Hematopoietic multipotent progenitor cell treated with erythropoietin and hydrocortisone succinate and interleukin-3 and kit ligand, for 4 days (in vitro differentiated cells): ENCODE measurements around the gene HIPK2.

Source experiments
- DNase-seq: peaks from one replicate; pipeline ENCODE4 v3.0.0-alpha.2; 2015

Gene HIPK2

DNA sequence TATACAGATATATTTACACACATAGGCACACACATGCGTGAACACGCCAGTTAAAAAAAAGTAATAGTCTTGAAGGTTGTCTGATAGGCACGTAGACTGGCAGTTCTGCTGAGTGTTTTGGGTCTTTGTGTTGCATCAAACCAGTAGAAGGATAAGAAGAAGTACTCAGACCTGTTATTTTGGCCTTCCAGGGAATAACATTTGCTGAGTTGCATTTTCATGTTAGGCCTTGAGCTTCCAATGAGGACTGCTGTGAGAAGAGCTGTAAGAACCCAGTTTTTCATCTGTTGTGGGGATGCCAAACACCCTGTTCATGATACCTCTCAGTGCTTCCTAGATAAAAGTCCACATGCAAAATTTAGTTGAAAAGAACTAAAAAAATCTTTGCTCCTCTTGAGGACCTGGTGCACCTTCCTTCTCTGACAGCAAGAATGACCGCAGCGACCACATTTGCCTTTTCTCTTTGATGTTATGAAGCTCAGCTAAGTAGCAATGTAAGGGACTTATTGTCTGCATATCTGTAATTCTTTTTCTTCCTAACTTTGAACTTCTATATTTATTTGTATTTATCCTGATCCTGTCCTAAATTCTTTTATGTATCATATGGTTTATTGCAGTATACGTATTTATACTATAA lies 27.2 kb downstream of the HIPK2 start:
- DNase-seq: no peak

DNA sequence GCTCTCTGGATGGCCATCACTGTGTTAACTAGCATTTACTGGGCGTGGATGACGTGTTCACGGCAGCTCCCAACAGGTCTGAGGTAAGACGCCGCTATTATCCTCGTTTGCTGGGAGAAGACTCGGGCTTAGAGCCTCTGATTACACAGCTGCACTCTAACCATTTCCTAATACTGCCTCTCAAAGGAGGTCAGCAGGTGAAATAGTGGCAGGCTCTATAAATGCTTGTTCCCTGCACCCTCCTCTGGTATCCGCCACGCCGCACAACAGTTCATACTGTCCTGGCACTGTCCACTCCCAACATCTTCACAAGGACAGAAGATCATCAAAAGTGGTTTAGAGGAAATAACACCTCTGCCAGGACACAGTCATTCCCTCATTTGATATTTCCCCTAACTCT lies 28.3 kb downstream of the HIPK2 start:
- no peak for DNase-seq

DNA sequence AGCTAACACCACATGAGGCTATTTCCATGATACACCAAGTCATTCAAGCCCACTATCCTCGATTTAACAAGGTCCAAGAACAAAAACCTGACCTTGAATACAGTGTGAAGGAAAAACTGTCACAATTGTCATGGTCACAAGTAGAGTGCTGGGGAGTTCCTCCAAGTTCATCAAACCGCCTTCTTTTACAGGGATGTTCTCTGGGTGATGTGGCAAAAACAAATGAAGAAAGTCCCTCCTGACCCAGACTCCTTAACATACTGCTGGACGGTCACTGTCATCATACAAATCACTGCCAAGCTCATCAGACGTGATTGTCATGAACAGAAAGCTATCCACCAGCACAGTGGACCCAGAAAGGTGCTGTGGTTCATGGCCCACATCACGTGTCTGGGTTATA lies 28.9 kb downstream of the HIPK2 start:
- DNase-seq: no peak

DNA sequence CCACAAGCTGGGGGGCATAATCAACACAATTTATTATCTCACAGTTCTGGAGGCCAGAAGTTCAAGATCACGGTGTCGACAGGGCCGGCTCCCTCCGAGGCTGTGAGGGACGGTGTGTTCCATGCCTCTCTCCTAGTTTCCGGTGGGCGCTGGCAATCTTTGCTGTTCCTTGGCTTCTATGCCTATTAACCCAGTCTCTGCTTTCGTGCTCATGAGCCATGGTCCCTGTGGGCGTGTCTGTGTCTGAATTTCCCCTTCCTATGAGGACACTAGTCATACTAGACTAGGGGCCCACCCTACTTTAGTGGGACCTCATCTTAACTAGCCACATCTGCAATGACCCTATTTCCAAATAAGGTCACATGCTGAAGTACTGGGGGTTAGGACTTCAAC lies 29.4 kb downstream of the HIPK2 start:
- DNase-seq: no peak

DNA sequence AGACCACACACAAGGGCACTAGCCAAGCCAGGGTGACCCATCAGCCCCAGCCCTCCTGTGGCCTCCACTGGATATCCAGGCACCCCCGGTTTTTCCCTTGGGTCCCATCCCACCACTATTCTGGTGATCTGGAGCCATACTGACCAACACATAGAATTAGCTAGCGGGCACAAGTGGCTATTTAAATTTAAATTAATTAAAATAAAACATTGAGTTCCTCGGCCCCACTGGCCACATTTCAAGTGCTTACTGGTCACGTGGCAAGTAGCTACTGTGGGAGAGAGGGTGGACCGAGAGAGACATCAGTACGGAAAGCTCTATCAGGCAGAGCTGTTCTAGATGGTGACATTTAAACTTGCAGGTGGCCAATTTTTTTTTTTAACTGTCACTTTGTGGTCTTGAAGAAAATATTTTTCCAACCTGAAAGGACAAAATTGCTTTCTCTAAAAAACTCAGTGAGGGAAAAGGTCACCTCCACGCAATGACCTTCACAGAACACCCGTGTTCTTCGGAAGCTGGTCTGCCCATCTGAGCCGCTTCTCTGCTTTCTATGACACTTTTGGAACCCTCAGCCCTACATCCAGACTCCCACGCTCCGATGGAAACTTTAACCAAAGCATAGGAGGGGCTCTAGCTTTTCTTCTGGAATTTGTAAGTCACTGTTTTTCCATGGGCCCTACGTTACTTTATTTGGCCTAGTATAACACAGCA lies 30.0 kb downstream of the HIPK2 start:
- no peak for DNase-seq

DNA sequence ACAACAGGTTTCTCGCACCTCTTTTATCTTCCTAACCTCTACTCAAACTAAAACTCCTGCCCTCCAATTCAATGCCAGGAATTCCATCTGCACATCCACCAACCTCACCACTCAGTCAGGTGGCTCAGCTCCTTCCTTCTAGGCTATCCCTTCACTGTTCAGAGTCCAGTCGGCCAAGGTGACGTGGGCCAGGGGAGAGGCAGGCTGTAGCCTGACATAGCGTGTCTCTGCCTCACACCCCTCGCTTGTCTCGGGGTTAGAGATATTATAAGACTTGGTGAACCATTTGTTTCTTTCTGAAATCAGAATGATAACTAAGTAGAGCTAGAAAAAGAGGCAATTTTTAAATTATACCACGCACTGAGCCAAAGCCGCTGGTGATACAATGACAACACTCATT lies 31.1 kb downstream of the HIPK2 start:
- no peak for DNase-seq

DNA sequence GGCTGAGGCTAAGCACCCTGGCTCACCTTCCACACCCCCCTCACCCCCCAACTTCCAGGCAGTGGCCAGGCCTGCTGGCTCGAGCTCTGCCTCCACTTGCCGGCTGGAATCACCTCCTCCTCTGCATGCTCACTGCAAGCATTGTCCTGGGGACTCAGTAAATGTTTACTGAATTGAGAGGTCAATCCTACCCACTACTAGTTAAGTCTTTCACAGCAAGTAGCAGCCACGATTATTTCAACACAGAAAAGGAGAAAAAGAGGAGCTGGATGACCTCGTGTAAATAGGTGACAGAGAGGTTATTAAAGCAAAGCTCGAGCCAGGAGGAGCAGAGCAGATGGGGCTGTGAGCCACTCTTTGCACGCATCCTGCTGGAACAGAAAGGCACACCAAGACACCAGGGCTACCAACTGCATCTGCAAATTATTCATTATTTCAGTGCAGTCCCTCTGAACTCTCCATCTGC lies 32.1 kb downstream of the HIPK2 start:
- no peak for DNase-seq

DNA sequence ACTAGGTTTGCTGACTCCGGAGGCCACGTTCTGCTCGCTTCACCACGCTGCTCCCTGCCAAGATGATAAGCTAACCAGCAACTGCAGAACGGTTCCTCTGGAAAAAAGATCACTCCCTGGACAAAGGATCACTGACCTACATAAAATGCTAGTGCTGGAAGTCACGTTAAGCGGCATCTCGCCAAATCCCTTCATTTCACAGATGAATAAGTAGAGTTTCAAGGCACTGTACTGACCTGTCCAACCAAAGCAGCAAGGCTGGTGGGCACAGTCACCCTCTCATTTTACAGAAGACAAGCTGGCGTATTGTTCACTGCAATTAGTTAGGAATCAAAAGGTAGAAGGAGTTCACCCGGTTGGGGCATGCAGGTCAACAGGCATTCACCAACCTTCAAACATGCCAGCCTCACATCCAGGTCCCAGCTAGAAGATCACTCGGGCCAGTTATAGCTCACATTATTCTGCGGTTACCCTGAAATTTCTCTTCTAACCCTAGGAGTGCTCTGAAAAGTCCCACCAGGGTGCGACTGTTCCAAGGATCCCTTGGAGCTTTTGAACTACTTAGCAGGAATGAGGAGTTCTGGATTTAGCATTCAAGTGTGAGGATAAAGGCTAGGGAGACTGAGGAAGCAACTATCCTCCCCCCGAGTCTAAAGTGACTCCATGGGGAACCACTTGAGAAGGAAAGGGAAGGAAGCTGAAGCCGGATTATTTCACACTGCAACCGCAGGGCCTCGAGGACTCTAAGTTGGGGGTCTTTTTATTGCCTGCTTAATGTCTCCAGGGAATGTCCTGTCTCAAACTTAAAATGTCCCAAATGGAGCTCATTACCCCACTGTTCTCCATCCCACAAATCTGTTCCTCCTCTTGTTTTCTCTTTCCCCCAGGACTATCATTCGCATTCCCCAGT lies 32.8 kb downstream of the HIPK2 start:
- no peak for DNase-seq

DNA sequence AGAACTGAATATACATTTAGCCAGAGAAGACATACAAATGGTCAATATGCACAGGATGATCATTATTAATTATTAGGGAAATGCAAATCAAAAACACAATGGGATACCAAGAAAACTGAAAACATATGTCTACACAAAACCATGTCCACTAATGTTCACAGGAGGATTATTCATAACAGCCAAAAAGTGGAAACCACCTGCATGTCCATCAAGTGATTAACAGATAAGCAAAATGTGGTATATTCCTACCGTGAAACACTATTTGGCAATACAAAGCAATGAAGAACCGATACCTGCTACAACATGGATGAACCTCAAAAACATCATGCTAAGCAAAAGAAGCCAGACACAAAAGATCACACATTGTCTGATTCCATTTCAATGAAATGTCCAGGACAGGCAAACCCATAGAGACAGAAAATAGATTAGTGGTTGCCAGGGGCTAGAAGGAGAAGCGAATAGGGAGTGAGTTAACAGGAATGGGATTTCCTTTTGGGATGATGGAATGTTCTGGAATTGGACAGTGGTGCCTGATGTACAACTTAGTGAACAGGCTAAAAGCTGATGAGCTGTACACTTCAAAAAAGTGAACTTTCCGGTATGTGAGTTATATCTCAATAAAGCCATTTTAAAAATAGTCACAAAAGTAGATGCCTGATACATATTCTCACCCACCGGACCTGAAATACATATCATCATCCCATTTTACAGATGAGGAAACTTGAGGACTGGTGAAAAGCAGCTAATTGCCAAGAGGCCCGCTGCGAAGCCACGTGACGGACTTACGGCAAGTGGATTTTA lies 33.6 kb downstream of the HIPK2 start:
- DNase-seq: no peak

DNA sequence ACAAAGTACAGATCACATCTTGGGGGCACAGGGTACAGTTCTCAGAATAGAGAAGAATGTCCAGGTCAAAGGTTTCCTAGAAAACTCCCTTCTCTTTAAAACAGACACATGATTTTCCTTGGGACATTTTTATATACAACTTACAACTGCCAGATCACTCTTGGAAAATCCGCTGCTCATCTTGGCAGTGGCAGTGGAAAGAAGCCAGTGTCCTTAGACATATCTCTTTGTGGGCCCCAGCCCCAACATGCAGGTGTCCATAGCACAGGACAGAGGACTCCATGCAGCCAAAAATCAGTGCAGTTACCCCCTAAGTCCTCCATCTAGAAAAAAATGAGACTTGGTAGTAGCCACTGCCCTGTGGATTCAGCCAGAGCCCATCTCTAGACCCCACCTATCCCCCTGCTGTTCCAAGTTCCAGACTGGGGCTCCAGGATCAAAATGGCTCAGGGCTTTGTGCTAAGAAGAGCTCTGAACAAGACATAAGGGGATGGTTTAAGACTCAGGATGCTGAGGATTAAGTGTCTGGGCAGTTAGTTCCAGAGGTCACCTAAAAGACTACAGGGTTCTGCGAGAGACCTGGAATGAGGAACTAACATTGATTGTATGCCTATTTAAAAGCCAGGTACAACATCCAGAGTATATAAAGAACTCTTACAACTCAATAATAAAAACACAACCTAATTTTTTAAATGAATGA lies 34.4 kb downstream of the HIPK2 start:
- DNase-seq: no peak

DNA sequence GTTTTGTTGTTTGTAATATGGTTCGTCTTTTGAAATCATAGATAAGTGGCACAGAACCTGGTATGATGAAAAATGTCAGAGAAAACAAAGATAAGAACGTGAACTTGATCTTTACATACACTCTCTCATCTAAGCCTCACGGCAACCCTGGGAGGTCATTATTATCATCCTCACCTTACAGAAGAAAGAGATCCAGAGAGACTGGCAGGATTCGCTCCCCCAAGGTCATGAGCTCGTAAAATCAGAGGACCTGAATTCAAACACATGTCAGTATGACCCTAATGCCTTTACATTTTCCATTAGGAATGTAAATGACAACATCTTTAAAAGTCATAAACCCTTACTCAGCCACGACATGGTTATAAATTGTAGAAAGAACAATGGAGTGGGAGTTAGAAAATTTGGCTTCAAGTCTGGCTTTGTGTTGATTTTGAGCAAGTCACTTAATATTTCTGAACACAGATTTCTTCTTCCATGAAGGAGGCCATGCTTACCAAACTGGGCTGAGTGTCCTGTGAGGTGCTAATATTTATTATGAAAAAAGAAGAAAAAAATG lies 35.9 kb downstream of the HIPK2 start:
- no peak for DNase-seq

DNA sequence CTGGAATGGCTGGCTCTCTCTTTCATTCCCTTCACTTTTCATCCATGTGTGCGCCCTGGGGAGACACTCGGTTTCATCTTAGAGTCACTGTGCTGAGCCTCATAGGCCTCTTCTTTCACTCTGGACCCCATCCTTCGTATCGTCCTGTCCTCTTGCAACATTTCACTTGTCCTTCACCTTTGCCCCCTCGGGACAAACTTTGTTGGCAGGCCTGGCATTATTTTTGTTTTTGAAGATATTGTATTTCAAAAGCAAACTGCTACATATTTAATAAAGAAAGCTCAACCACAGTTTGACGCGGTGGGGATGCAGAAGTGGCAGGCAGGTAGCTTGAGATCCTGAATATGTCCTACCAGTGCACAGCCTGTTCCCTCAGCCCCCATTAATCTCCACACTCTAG lies 36.6 kb downstream of the HIPK2 start:
- no peak for DNase-seq

DNA sequence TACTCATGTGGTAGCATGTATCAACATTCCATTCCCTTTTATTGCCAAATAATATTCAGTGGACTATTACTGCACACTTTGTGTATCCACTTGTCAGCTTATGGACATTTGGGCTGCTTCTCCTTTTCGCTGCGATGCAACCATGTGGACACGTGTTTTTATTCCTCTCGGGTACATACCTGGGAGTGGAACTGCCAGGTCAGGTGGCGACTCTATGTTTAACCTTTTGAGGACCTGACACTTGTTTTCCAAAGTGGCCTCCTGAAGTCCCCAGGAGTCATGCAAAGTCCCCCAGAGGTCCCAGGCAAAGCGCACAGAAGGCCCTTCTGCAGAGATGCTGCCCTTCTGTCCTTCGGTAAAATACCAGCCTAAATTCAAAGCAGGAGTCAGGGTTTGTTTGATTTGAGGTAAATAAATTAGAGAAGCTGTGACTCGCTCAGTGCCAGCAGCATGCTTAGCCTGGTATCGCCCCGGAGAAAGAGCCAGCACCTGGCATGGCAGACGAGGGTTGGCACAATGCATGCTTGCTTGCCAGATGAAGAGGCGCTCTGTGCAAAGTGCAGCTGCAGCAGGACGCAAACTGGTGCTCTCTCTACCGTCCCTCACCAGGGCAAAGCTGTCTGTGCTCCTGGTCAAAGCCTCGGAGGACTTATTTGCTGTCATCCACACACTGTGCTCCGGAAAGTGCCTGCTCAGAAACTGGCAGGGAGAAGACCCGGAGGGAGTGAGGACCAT lies 37.8 kb downstream of the HIPK2 start:
- no peak for DNase-seq

DNA sequence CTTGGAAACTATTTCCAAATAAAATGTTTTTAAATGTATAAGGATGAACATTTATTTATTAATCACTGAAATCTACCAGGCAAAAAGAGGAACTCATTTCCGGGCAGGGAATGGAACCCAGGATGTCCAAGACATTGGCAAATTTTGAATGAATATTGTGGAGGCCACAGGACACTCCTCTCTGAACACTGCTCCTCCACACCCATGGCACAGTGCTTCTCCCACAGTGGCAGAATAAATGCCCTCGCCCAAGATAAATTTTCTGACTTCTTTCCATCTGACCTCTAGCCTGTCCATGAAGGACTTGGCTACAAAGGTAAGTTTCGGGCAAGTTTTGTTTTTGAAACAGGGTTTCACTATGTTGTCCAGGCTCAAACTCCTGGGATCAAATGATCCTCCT lies 39.0 kb downstream of the HIPK2 start:
- no peak for DNase-seq

DNA sequence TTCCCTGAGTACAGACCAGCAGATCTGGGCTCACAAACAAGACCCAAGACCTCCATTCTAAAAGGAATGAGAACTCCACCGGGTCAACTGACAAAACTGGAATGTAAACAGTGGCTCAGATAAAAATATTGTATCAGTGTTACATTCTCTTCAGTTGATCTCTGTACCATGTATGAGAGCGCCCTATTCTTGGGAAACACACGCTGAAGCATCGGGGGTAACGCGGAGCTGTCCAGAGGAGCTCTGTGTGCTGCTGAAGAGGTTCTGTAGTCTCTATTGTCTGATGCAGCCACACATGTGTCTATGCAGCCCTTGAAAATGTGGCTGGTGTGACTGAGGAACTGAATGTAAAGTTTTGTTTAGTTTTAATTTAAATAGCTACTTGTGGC lies 39.7 kb downstream of the HIPK2 start:
- DNase-seq: no peak

DNA sequence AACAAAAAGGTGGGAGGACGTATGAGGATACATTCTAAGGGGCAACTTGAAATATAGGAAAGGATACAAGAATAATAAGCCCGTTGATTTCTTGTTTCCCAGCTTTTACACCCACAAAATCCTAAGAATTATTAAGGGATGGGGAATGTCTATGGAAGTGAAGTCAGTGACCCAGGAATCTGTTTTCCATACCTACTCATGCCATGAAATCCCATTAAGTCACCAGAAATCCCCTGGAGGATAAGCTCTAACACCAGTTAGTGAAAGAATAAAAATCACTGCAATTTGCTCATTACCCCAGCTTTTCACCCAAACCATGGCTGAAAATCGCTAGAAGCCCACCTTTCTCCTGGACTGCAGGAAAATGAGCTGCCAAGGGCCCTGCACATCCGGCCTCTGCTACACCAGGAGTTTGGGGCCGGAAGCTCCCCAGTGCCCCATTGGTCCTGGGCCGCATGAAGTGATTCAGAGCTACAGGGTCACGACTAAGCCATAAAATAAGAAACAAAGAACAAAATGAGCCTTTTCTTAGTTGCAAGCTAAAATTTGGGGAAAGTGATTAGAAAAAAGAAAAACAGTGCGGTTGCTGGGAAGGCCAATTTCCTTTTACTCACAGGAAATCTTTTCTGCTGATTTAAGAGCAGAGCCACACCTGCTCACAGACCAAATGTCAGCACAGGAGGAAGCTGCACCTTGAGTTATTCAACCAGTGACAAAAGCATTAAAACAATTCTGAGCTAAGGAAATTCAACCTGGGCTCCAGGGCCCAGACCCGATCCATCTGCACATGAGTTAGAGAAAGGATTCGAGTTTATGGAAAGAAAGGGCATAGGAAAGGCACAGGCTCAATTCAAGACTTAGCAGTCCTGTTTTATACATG lies 40.3 kb downstream of the HIPK2 start:
- DNase-seq: no peak

DNA sequence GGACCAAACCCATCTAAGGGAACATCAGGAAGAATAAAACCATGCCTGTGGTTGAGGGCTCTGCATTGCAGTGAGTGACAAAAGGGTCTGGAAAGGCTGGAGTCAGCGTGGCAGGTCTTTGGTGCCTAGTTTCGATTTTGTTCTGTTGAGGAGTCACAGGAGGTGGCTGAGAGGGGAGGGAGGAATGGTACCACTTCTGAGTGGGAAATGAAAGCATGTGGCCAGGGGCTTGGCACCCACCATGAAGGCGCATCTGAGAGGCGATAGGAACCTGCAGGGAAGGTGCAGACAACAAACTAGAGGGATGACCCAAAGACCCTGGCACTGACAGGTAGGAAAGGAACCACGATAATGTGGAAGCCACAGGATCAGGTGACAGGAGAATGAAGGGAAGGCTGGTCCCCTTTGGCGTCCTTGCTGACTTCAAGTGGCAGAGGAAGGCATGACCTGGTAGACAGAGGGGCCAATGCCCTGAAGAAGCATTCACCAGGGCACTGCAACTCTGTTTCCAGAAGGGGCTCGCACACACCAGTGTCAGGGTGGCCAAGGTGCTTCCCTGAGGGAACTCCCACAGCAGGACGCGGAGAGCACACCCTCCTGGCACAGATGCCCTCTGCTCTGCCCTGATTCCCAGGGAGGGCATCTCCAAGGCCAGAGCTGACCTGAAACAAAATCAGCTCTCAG lies 41.7 kb downstream of the HIPK2 start:
- no peak for DNase-seq

DNA sequence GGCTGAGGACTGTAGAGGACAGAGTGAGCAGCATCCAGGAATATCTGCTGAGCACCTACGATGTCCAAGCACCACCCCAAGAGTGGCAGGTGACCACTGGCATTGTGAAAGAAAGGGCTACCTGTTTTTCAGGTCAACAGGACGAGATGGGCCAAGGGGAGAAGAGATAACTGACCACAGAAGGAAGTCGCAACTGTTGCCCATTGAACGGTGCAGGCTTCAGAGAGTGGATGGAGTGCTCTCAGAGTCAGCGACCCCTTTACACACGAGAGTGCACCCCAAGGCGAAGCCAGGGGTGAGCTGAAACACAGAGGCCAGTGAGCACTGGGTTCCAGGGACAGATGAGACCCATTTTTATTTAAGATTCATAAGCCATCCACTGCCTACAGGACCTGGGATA lies 42.3 kb downstream of the HIPK2 start:
- no peak for DNase-seq

DNA sequence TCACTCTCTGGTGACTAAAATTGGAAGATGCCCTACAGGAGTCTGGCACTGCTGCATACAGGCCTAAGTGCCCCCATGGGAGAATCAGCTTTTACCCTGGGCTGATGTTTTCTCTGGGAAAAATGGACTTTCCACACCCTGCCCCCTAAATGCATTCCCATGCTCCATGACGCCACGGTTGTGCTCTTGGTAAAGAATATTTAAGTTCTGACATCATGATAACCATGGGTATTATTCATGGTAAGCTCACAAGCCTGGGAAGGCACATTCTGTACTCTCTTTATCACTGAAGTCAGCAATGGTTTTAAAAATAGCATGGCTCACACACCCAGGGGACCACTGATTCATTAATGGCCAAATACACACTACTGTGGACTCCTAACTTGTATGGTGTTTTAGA lies 43.4 kb downstream of the HIPK2 start:
- no peak for DNase-seq

DNA sequence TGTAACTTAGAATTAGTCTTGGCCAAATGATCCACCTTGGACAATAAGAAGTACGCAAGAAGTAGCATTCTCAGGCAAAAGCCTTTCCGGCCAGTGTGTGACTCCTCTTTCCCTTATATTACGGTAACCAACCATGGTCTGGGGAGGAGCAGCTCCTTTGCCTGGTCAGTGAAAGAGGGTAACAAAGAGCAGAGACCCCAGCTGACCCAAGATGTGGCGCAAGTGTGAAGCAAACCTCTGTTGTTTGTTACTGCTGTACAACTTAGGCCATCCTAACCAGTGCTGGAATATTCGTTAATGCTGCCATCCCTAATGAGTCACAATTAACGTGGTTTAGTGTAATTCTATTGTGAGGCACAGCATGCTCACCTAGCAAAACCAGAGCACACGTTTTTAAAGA lies 44.0 kb downstream of the HIPK2 start:
- no peak for DNase-seq
